Measurements from ENCODE around the gene MPP1. TPM values are rescaled to one million over a fixed set of nuclear protein-coding genes. Genes with fewer than 3 reads are reported as not detected.

MPP1 gene
- total and polyA plus RNA-seq, 9 of the 15 experiments (the other 6 are each of a cell fraction or from before 2014, with no cell fraction given) = 227 to 395 (median 283) TPM

DNA sequence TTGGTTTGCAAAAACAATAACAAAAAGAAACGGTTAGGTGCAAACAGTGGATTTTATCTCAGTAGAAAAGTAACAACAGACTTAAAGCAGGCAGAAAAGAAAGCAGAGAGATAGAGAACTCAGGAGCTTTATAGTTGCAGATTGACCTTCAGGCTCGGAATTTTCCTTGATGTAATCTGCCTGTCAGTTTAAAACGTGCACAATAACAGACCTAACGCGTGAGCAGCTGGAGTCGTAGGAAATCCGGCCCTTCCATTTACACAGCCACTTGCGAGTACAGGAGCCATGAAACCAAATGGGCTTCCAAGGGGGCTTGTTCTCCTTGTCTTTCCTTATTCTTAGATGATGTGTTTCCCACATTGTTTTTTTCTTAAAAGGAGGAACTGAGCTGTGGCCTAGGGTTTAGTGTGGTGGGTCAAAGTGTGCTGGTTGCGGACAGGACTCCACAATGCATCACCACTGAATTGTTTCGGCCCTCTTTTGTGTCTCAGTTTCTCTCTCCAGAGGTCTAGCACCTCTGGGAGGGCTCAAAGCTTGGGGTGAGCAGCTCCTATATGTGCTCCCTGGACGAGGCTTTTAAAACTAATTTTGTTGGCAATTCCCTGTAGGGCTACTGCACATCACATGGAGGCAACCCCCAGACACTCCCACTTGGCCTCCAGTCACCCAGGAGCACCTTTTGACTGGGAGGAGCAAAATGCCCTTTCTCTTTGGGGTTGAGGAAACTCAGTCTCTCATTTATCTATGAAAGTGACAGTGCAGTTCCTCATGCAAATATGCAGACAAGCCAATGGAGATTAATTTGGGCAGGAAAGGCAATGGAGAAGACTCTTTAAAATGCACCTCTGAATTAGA is 13.9 kb upstream of the MPP1 start (continued):
- TF ChIP-seq SP2 (IDR thresholded peaks at IDR 0.05; ENCODE audit: extremely low read depth, low read depth, low read length, poor library complexity, severe bottlenecking) = no peak
- TF ChIP-seq EHMT2 (IDR thresholded peaks at IDR 0.05) = no peak
- no peak; the same call in 1 of the 2 replicates for TF ChIP-seq PHF8 (IDR thresholded peaks at IDR 0.05; ENCODE audit: borderline replicate concordance, low read length)
- TF ChIP-seq, protein P1, sequence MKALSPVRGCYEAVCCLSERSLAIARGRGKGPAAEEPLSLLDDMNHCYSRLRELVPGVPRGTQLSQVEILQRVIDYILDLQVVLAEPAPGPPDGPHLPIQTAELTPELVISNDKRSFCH (CRISPR knock-in tag; IDR thresholded peaks at IDR 0.05) = no peak
- TF ChIP-seq, protein P1 (tag; IDR thresholded peaks at IDR 0.05) = peak; percentile 52; the same call in 1 of the 2 replicates
- TF ChIP-seq, protein P2, sequence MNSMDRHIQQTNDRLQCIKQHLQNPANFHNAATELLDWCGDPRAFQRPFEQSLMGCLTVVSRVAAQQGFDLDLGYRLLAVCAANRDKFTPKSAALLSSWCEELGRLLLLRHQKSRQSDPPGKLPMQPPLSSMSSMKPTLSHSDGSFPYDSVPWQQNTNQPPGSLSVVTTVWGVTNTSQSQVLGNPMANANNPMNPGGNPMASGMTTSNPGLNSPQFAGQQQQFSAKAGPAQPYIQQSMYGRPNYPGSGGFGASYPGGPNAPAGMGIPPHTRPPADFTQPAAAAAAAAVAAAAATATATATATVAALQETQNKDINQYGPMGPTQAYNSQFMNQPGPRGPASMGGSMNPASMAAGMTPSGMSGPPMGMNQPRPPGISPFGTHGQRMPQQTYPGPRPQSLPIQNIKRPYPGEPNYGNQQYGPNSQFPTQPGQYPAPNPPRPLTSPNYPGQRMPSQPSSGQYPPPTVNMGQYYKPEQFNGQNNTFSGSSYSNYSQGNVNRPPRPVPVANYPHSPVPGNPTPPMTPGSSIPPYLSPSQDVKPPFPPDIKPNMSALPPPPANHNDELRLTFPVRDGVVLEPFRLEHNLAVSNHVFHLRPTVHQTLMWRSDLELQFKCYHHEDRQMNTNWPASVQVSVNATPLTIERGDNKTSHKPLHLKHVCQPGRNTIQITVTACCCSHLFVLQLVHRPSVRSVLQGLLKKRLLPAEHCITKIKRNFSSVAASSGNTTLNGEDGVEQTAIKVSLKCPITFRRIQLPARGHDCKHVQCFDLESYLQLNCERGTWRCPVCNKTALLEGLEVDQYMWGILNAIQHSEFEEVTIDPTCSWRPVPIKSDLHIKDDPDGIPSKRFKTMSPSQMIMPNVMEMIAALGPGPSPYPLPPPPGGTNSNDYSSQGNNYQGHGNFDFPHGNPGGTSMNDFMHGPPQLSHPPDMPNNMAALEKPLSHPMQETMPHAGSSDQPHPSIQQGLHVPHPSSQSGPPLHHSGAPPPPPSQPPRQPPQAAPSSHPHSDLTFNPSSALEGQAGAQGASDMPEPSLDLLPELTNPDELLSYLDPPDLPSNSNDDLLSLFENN (IDR thresholded peaks at IDR 0.05; ENCODE audit: low read depth in 2 of 2, low read length in 2 of 2) = no peak
- no peak for TF ChIP-seq FOXK2 (conservative IDR thresholded peaks at IDR 0.05 in 1 of 2, IDR thresholded peaks at IDR 0.05 in 1 of 2; ENCODE audit: low read depth in 2 of 2)
- no peak for TF ChIP-seq NR2C2 (CRISPR knock-in tag; IDR thresholded peaks at IDR 0.05)
- peak; percentile 84 for TF ChIP-seq NR2C2 (tag; IDR thresholded peaks at IDR 0.05)
- TF ChIP-seq GATAD2B (IDR thresholded peaks at IDR 0.05; ENCODE audit: borderline replicate concordance) = 0 out of 2 replicates have a peak, but pooled peaks have one; percentile 18
- TF ChIP-seq NCOA1 (IDR thresholded peaks at IDR 0.05; ENCODE audit: low read depth) = 0 out of 2 replicates have a peak, but pooled peaks have one; percentile 24
- no peak for TF ChIP-seq HNRNPUL1 (IDR thresholded peaks at IDR 0.05; ENCODE audit: low read length)
- TF ChIP-seq, protein P3, sequence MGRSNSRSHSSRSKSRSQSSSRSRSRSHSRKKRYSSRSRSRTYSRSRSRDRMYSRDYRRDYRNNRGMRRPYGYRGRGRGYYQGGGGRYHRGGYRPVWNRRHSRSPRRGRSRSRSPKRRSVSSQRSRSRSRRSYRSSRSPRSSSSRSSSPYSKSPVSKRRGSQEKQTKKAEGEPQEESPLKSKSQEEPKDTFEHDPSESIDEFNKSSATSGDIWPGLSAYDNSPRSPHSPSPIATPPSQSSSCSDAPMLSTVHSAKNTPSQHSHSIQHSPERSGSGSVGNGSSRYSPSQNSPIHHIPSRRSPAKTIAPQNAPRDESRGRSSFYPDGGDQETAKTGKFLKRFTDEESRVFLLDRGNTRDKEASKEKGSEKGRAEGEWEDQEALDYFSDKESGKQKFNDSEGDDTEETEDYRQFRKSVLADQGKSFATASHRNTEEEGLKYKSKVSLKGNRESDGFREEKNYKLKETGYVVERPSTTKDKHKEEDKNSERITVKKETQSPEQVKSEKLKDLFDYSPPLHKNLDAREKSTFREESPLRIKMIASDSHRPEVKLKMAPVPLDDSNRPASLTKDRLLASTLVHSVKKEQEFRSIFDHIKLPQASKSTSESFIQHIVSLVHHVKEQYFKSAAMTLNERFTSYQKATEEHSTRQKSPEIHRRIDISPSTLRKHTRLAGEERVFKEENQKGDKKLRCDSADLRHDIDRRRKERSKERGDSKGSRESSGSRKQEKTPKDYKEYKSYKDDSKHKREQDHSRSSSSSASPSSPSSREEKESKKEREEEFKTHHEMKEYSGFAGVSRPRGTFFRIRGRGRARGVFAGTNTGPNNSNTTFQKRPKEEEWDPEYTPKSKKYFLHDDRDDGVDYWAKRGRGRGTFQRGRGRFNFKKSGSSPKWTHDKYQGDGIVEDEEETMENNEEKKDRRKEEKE (IDR thresholded peaks at IDR 0.05; ENCODE audit: borderline replicate concordance in 1 of 2, control insufficient read depth in 1 of 2, low read depth in 2 of 2, low read length in 1 of 2) = no peak
- TF ChIP-seq ARNT (IDR thresholded peaks at IDR 0.05) = 0 out of 4 replicates have a peak, but pooled peaks of 1 of the 2 experiments have one; percentile 12
- no peak for TF ChIP-seq SMARCB1 (IDR thresholded peaks at IDR 0.05; ENCODE audit: insufficient read length, low read depth)
- no peak for TF ChIP-seq MCM7 (IDR thresholded peaks at IDR 0.05)
- no peak for TF ChIP-seq TAL1 (IDR thresholded peaks at IDR 0.05)
- TF ChIP-seq SRF (CRISPR knock-in tag; IDR thresholded peaks at IDR 0.05) = no peak
- no peak for TF ChIP-seq CREB5 (CRISPR knock-in tag; IDR thresholded peaks at IDR 0.05)
